ENCODE measurements around the gene FAM50B.

DNA sequence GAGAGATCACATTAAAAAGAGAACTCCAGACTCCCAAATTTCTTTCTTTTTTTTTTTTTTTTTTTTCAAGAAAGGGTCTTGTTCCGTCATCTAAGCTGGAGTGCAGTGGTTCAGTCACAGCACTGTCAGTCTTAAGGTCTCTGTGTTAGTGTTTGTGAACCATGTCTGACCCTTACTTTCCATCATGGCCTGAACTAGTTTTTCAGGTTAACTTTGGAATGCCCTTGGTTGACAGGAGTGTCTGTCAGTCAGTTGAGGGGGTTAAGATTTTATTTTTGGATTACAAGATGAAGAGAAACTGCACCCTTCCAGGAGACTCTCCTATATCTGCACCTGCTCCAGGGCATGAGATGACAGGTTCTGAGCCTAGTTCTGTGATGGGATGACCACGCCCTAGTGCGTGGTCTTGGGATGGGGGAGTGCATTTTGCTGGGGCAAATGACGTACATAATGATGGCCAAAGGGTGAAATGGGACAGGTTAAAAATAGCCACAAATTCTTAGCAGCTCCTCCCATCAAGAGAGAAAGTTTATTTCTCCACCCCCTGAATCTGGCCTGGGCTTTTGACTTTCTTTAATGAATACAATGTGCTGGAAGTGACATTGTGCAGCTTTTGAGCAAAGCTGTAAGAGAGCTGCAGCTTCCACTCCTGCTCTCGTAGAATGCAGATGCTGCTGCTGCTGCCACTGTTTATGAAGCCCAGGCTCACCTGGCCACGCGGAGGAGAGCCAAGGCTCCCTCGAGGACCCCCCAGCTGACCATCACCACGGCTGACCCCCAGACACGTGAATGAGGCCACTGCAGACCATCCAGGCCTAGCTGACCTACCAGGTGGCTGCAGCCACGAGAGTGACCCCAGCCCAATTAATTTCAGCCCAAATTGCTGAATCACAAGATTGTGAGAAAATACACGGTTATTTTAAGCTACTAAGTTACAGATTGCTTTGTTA lies 29.7 kb upstream of the FAM50B start:
- TF ChIP-seq POLR2A (IDR thresholded peaks at IDR 0.05) (no peak), EP300 (IDR thresholded peaks at IDR 0.05) (no peak)
- TF ChIP-seq, protein P1, sequence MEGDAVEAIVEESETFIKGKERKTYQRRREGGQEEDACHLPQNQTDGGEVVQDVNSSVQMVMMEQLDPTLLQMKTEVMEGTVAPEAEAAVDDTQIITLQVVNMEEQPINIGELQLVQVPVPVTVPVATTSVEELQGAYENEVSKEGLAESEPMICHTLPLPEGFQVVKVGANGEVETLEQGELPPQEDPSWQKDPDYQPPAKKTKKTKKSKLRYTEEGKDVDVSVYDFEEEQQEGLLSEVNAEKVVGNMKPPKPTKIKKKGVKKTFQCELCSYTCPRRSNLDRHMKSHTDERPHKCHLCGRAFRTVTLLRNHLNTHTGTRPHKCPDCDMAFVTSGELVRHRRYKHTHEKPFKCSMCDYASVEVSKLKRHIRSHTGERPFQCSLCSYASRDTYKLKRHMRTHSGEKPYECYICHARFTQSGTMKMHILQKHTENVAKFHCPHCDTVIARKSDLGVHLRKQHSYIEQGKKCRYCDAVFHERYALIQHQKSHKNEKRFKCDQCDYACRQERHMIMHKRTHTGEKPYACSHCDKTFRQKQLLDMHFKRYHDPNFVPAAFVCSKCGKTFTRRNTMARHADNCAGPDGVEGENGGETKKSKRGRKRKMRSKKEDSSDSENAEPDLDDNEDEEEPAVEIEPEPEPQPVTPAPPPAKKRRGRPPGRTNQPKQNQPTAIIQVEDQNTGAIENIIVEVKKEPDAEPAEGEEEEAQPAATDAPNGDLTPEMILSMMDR (IDR thresholded peaks at IDR 0.05) = no peak
